ENCODE results near the gene INAFM1. TPM values are rescaled to one million over a fixed set of nuclear protein-coding genes. Genes with fewer than 3 reads are reported as not detected.

INAFM1 gene
- total and polyA plus RNA-seq, 9 of the 15 experiments (the other 6 are each of a cell fraction or from before 2014, with no cell fraction given): 0.71 to 30.9 (median 3.1) TPM

- CTCF ChIA-PET (ENCODE audit: low intra/inter-chr PET ratio): interaction anchor here (0.6 to 1.1 kb wide), 3 partner anchors 14 to 161 kb away, joined by 3 read pairs; no protein-coding TSS in a partner anchor
- Histone ChIP-seq H3K79me2 (ENCODE audit: control insufficient read depth, insufficient read depth, low read length) (peaks cover 47% of the 10 kb centered on the region), H3K4me2 (ENCODE audit: insufficient read depth, low read length) (peak overlapping the region; percentile 100), H3K9ac (ENCODE audit: insufficient read depth in 1 of 2, low read depth in 2 of 2, low read length in 2 of 2) (peak overlapping the region; percentile 87 to 99), H2AFZ (ENCODE audit: low read depth, low read length) (peak overlapping the region; percentile 11), H3K9me1 (ENCODE audit: control insufficient read depth, insufficient read depth, low read length) (no peaks in the 10 kb centered on the region), H3K4me3 (peak overlapping the region; percentile 100), H3K27ac (ENCODE audit: extremely low read depth, low read depth, low read length) (peak overlapping the region; percentile 93), H4K20me1 (replicated peaks; ENCODE audit: control insufficient read depth, insufficient read depth, low read length) (peaks cover 17% of the 10 kb centered on the region; the same call in 1 of the 2 replicates), H3K27me3 (ENCODE audit: control insufficient read depth in 2 of 2, insufficient read depth in 2 of 2, low read length in 2 of 2) (no peaks in the 10 kb centered on the region; a peak in 1 of 5 replicates), H3K4me1 (replicated peaks in 1 of 2; ENCODE audit: control insufficient read depth in 2 of 2, insufficient read depth in 2 of 2, low read length in 2 of 2) (peaks cover 25 to 72% of the 10 kb centered on the region in 2 experiments), H3K9me3 (replicated peaks; ENCODE audit: control insufficient read depth, insufficient read depth, low read depth, low read length) (no peaks in the 10 kb centered on the region), H3K36me3 (ENCODE audit: control insufficient read depth, insufficient read depth, low read length) (peaks cover 5% of the 10 kb centered on the region; the same call in 2 of the 3 replicates)
- no TSS peak for BruUV-seq (replicated peaks)
- intact Hi-C loops (cut with micrococcal nuclease): no loop called here
- in situ Hi-C loops (cut with MboI): no loop called here
- 0% methylated on average over 24 of the region's 84 CpGs for WGBS (ENCODE audit: insufficient coverage, low coverage, missing lambda C conversion rate)
- POLR2A ChIA-PET: interaction anchor here (0.6 to 4.9 kb wide), 3 partner anchors 14 to 92 kb away, joined by 3 to 112 read pairs (median 4); no protein-coding TSS in a partner anchor
- peak; percentile 84 to 87 (median 84) for DNase-seq (ENCODE audit: extremely low read depth in 1 of 4, low spot score in 3 of 4)
- ATAC-seq: peak; percentile 2
- FAIRE-seq: no peak
- peak; percentile 60 for TF ChIP-seq MYC (IDR thresholded peaks at IDR 0.05; ENCODE audit: low read depth, low read length)
- no peak for TF ChIP-seq MYC (CRISPR knock-in tag; IDR thresholded peaks at IDR 0.05; ENCODE audit: borderline replicate concordance, low read depth)
- TF ChIP-seq ZNF318 (IDR thresholded peaks at IDR 0.05; ENCODE audit: borderline replicate concordance in 1 of 2, low read depth in 1 of 2): no peak
- no peak for TF ChIP-seq PYGO2 (tag; IDR thresholded peaks at IDR 0.05)
- TF ChIP-seq ZBTB34 (CRISPR knock-in tag; IDR thresholded peaks at IDR 0.05): no peak
- no peak for TF ChIP-seq HMBOX1 (IDR thresholded peaks at IDR 0.05)
- TF ChIP-seq ZNF75A (CRISPR knock-in tag; IDR thresholded peaks at IDR 0.05): no peak
Observed at GRCh38 chr19:47230054-47230920, 44.4 kb upstream of the INAFM1 start.

All from K562 (cell line).